ENCODE data around the gene ABCC4.
"Not testable (repeated sequence)": the region's sequence is repeated elsewhere in the genome, so short reads cannot be mapped to it uniquely, and the experiment has no call there.

- TF ChIP-seq, protein P1, sequence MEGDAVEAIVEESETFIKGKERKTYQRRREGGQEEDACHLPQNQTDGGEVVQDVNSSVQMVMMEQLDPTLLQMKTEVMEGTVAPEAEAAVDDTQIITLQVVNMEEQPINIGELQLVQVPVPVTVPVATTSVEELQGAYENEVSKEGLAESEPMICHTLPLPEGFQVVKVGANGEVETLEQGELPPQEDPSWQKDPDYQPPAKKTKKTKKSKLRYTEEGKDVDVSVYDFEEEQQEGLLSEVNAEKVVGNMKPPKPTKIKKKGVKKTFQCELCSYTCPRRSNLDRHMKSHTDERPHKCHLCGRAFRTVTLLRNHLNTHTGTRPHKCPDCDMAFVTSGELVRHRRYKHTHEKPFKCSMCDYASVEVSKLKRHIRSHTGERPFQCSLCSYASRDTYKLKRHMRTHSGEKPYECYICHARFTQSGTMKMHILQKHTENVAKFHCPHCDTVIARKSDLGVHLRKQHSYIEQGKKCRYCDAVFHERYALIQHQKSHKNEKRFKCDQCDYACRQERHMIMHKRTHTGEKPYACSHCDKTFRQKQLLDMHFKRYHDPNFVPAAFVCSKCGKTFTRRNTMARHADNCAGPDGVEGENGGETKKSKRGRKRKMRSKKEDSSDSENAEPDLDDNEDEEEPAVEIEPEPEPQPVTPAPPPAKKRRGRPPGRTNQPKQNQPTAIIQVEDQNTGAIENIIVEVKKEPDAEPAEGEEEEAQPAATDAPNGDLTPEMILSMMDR (IDR thresholded peaks at IDR 0.05): not testable (repeated sequence)
- TF ChIP-seq POLR2A (IDR thresholded peaks at IDR 0.05): not testable (repeated sequence)
Measured at GRCh38 chr13:95200386-95200957, 100.8 kb downstream of the ABCC4 start.
